ENCODE results near the gene COL8A2. TPM values are rescaled to one million over a fixed set of nuclear protein-coding genes. Genes with fewer than 3 reads are reported as not detected.

The COL8A2 gene
- total RNA-seq, 2 experiments from 2014 or later, result 0.05 to 0.06 TPM

GRCh38 chr1:36068866-36069265 lies 56.2 kb downstream of the COL8A2 start:
- H3K27me3 ChIP-seq (ENCODE audit: control insufficient read depth in 1 of 2, insufficient read depth in 2 of 2, low read length in 2 of 2), result no peaks in the 10 kb centered on the region

GRCh38 chr1:36067871-36068270 lies 57.2 kb downstream of the COL8A2 start:
- H3K9me3 Mint-ChIP-seq, result no peaks in the 10 kb centered on the region
- TF ChIP-seq CTCF (IDR thresholded peaks at IDR 0.05), result no peak
- intact Hi-C loops (cut with DNase I, micrococcal nuclease), result no loop called here
- ChIA-PET POLR2A (no interaction called here), CTCF (no interaction called here)
- H3K27me3 ChIP-seq (ENCODE audit: control insufficient read depth in 1 of 2, insufficient read depth in 2 of 2, low read length in 2 of 2), result no peaks in the 10 kb centered on the region
- no peak overlapping the region for H3K27ac ChIP-seq (ENCODE audit: low read depth in 1 of 2, low read length in 2 of 2)
- H3K4me1 ChIP-seq (ENCODE audit: insufficient read depth, low read length), result no peaks in the 10 kb centered on the region
- ATAC-seq (ENCODE audit: poor library complexity) (no peak), DNase-seq (no peak)
- H3K4me3 Mint-ChIP-seq, result no peak overlapping the region
- H3K4me1 Mint-ChIP-seq (ENCODE audit: low read depth), result no peaks in the 10 kb centered on the region
- H3K27me3 Mint-ChIP-seq, result no peaks in the 10 kb centered on the region
- no peak overlapping the region for H3K27ac Mint-ChIP-seq
- no peak overlapping the region for H3K4me3 ChIP-seq (ENCODE audit: low read length)
- H3K36me3 ChIP-seq (ENCODE audit: insufficient read depth, low read length), result no peaks in the 10 kb centered on the region
- no peaks in the 10 kb centered on the region for H3K36me3 Mint-ChIP-seq (ENCODE audit: low read depth)
- H3K9me3 ChIP-seq (ENCODE audit: control insufficient read depth in 1 of 2, insufficient read depth in 1 of 2, low read length in 2 of 2), result no peaks in the 10 kb centered on the region

More at GRCh38 chr1:36068866-36069265, 56.2 kb downstream of the COL8A2 start:
- H3K9me3 ChIP-seq (ENCODE audit: control insufficient read depth in 1 of 2, insufficient read depth in 1 of 2, low read length in 2 of 2), result no peaks in the 10 kb centered on the region
- no peak for ATAC-seq (ENCODE audit: poor library complexity)
- CTCF ChIA-PET, result no interaction called here
- POLR2A ChIA-PET, result no interaction called here
- no peak overlapping the region for H3K4me3 ChIP-seq (ENCODE audit: low read length)
- no peak overlapping the region for H3K4me3 Mint-ChIP-seq
- no peak overlapping the region for H3K27ac ChIP-seq (ENCODE audit: low read depth in 1 of 2, low read length in 2 of 2)
- no peaks in the 10 kb centered on the region for H3K36me3 ChIP-seq (ENCODE audit: insufficient read depth, low read length)
- no peaks in the 10 kb centered on the region for H3K9me3 Mint-ChIP-seq
- no peaks in the 10 kb centered on the region for H3K4me1 ChIP-seq (ENCODE audit: insufficient read depth, low read length)
- no peak overlapping the region for H3K27ac Mint-ChIP-seq
- DNase-seq, result no peak
- H3K27me3 Mint-ChIP-seq, result no peaks in the 10 kb centered on the region
- intact Hi-C loops (cut with DNase I, micrococcal nuclease), result no loop called here
- TF ChIP-seq CTCF (IDR thresholded peaks at IDR 0.05), result no peak
- no peaks in the 10 kb centered on the region for H3K4me1 Mint-ChIP-seq (ENCODE audit: low read depth)
- H3K36me3 Mint-ChIP-seq (ENCODE audit: low read depth), result no peaks in the 10 kb centered on the region

- Mint-ChIP-seq H3K4me3 (no peak overlapping the region), H3K36me3 (ENCODE audit: low read depth) (peaks cover 6% of the 10 kb centered on the region), H3K4me1 (ENCODE audit: low read depth) (no peaks in the 10 kb centered on the region), H3K27me3 (no peaks in the 10 kb centered on the region), H3K27ac (no peak overlapping the region), H3K9me3 (no peaks in the 10 kb centered on the region)
- no peaks in the 10 kb centered on the region for H3K27me3 ChIP-seq (ENCODE audit: control insufficient read depth in 1 of 2, insufficient read depth in 2 of 2, low read length in 2 of 2)
- no peaks in the 10 kb centered on the region for H3K4me1 ChIP-seq (ENCODE audit: insufficient read depth, low read length)
- H3K27ac ChIP-seq (ENCODE audit: low read depth in 1 of 2, low read length in 2 of 2), result no peak overlapping the region
- intact Hi-C loops (cut with DNase I, micrococcal nuclease), result no loop called here
- CTCF ChIA-PET, result no interaction called here
- DNase-seq (no peak), ATAC-seq (ENCODE audit: poor library complexity) (no peak)
- POLR2A ChIA-PET, result no interaction called here
- no peak for TF ChIP-seq CTCF (IDR thresholded peaks at IDR 0.05)
- no peaks in the 10 kb centered on the region for H3K36me3 ChIP-seq (ENCODE audit: insufficient read depth, low read length)
- no peaks in the 10 kb centered on the region for H3K9me3 ChIP-seq (ENCODE audit: control insufficient read depth in 1 of 2, insufficient read depth in 1 of 2, low read length in 2 of 2)
- no peak overlapping the region for H3K4me3 ChIP-seq (ENCODE audit: low read length)
These were observed 62.7 kb downstream of the COL8A2 start for GRCh38 chr1:36062315-36062714.

Measured in CD4-positive, alpha-beta T cell (primary cell).